Thyroid gland (tissue), 4 donors: Measurements from ENCODE around the gene DNAH17. TPM values are rescaled to one million over a fixed set of nuclear protein-coding genes. Genes with fewer than 3 reads are reported as not detected.

Source experiments
- DNase-seq, 2 donors: peaks; one replicate each; pipeline ENCODE4 v3.0.0-alpha.2; 2019
- H3K27ac ChIP-seq, 3 donors: fragments of 200-600 bp; sonication (generic); 1 replicate in 2 of 3; 2 replicates in 1 of 3; pipeline ENCODE4 v1.5.1; 2016 to 2019; ENCODE audit warnings: mild to moderate bottlenecking in 1 of 3, moderate library complexity in 1 of 3
- H3K27me3 ChIP-seq: fragments of 200-600 bp; sonication (generic); one replicate; pipeline ENCODE4 v1.5.1; 2019
- H3K36me3 ChIP-seq, 2 donors: fragments of 200-600 bp; sonication (generic); one replicate each; pipeline ENCODE4 v1.5.1; 2016 to 2019
- H3K4me1 ChIP-seq, 2 donors: fragments of 200-600 bp; sonication (generic); one replicate each; pipeline ENCODE4 v1.5.1; 2017 to 2019
- H3K4me3 ChIP-seq, 3 donors: fragments of 200-600 bp; sonication (generic); replicated peaks in 1 of 3; 1 replicate in 2 of 3; 2 replicates in 1 of 3; pipeline ENCODE4 v1.5.1; 2016; ENCODE audit warnings: mild to moderate bottlenecking in 1 of 3
- H3K9me3 ChIP-seq: fragments of 200-600 bp; sonication (generic); one replicate; pipeline ENCODE4 v1.5.1; 2017
- POLR2A ChIP-seq, 2 donors: fragments of 450-650 bp; IDR thresholded peaks; one replicate each; pipeline ENCODE4 v1.6.1; 2017; ENCODE audit warnings: antibody characterized with exemption in 2 of 2, mild to moderate bottlenecking in 2 of 2, moderate library complexity in 1 of 2
- WGBS, 2 donors: methylation state at CpG; one replicate each; pipeline ENCODE4 v1.1.5; 2017; 5-methylcytosine and 5-hydroxymethylcytosine counted together
- intact Hi-C: fragments of 100-400 bp; cut with DNase I; formaldehyde crosslinking; loops from one replicate; pipeline ENCODE4 v1.15.1; 2023
- total RNA-seq, 4 donors: library from RNA; depleted of rRNA; stranded (reverse); fragments of >200 nt; gene quantifications; one replicate each; pipeline ENCODE4 v1.2.3, GENCODE V29; 2016
- TF ChIP-seq, protein P1 (sequence below), 6 experiments: fragments of 200-600 bp in 3 of 6; fragments of 450-650 bp in 3 of 6; sonication (generic) in 3 of 6; IDR thresholded peaks; one replicate each; pipeline ENCODE4 v1.5.1; 2016 to 2019; ENCODE audit warnings: antibody characterized with exemption in 6 of 6, mild to moderate bottlenecking in 2 of 6, inconsistent platforms in 1 of 6, moderate library complexity in 1 of 6

The DNAH17 gene
- total RNA-seq, 4 donors from 2014 or later, result 0.21 to 0.67 (median 0.32) TPM

DNA sequence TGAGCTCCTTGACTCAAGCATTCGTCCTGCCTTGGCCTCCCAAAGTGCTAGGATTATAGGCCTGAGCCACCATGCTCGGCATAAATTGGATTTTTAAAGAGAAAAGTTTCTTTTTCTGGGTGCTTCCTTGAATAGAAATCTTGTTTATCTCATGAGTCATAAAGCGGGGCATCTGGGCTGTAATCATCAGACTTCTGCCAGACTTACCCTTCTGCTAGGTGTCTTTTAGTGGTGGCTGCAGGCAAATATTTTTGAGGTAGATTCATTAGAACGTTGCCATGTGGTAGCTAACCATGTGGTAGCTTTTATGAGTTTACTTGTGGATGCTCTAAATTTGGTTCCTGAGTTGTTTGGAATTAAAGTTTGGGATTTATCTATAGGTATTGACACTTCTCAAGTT, 185.4 kb downstream of the DNAH17 start:
- 89 to 95% methylated on average over 4 of the region's 4 CpGs for WGBS, 2 donors
- peaks cover 32 to 59% of the 10 kb centered on the region in 2 donors for H3K4me1 ChIP-seq
- H3K27ac ChIP-seq, result peak overlapping the region in 1 of 3 donors; percentile 24
- TF ChIP-seq, protein P1, sequence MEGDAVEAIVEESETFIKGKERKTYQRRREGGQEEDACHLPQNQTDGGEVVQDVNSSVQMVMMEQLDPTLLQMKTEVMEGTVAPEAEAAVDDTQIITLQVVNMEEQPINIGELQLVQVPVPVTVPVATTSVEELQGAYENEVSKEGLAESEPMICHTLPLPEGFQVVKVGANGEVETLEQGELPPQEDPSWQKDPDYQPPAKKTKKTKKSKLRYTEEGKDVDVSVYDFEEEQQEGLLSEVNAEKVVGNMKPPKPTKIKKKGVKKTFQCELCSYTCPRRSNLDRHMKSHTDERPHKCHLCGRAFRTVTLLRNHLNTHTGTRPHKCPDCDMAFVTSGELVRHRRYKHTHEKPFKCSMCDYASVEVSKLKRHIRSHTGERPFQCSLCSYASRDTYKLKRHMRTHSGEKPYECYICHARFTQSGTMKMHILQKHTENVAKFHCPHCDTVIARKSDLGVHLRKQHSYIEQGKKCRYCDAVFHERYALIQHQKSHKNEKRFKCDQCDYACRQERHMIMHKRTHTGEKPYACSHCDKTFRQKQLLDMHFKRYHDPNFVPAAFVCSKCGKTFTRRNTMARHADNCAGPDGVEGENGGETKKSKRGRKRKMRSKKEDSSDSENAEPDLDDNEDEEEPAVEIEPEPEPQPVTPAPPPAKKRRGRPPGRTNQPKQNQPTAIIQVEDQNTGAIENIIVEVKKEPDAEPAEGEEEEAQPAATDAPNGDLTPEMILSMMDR (IDR thresholded peaks at IDR 0.05), result no peak
- TF ChIP-seq POLR2A (IDR thresholded peaks at IDR 0.05), result no peak
- H3K9me3 ChIP-seq, result no peaks in the 10 kb centered on the region
- intact Hi-C loops, result no loop called here
- H3K4me3 ChIP-seq, result no peak overlapping the region
- no peaks in the 10 kb centered on the region for H3K27me3 ChIP-seq
- DNase-seq, result no peak
- H3K36me3 ChIP-seq, result no peaks in the 10 kb centered on the region

DNA sequence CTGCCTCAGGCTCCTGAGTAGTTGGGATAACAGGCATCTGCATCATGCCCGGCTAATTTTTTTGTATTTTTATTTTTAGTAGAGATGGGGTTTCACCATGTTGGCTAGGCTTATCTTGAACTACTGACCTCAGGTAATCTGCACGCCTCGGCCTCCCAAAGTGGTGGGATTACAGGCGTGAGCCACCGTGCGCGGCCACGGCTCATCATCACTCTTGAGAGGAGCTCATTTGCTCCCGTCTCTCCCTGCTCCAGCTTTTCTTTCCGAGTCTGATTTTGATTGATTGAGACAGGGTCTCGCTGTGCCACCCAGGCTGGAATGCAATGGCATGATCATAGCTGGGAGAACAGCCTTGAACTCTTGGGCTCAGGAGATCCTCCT, 186.2 kb downstream of the DNAH17 start:
- Histone ChIP-seq H3K4me3 (no peak overlapping the region), H3K36me3 (no peaks in the 10 kb centered on the region), H3K27me3 (no peaks in the 10 kb centered on the region), H3K27ac (peak overlapping the region in 1 of 3 donors; percentile 24), H3K9me3 (no peaks in the 10 kb centered on the region), H3K4me1 (peaks cover 37 to 66% of the 10 kb centered on the region in 2 donors)
- no peak for DNase-seq
- TF ChIP-seq POLR2A (IDR thresholded peaks at IDR 0.05), result no peak
- TF ChIP-seq, protein P1 (IDR thresholded peaks at IDR 0.05), result no peak
- 96% methylated on average over 11 of the region's 11 CpGs for WGBS, 2 donors
- intact Hi-C loops, result no loop called here

DNA sequence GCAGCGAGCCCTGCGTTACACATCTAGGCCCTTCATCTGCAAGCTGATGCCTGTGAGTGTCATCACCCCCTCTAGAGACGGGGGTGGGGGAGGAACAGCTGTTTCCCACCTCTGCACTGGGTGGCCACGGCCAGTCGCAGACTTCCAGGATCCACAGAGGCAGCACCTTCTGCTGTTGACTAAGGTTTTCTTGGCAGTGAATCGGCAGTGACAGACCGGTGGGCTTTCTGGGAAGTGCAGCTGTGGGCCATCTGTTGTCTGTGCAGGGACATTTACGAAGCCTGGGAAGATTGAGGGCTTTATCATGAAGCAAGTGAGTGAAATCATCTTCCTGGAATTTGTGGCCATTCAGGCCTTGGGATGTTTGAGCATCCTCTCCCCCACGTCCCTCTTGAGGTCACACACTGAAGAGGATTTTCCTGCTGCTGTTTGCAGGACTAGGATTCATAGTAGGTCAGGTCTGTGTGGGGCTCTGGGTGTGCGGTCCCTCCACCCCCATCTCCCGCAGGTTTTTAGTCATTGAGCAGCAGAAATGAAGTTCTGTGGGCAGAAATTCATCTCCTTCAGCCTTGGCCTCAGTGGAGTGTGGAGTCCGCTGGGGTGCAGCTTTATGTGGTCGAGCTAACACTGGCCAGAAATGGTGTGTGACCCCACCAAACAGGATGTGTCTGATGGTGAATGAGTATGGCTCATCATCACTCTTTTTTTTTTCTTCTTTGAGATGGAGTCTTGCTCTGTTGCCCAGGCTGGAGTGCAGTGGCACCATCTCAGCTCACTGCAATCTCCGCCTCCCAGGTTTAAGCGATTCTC, 186.8 kb downstream of the DNAH17 start:
- intact Hi-C loops, result no loop called here
- H3K4me3 ChIP-seq, result no peak overlapping the region
- H3K9me3 ChIP-seq, result no peaks in the 10 kb centered on the region
- H3K36me3 ChIP-seq, result no peaks in the 10 kb centered on the region
- no peak for DNase-seq
- TF ChIP-seq, protein P1 (IDR thresholded peaks at IDR 0.05), result no peak
- peaks cover 43 to 71% of the 10 kb centered on the region in 2 donors for H3K4me1 ChIP-seq
- peak overlapping the region in 1 of 3 donors; percentile 33 for H3K27ac ChIP-seq
- WGBS, 2 donors, result 77 to 83% methylated on average over 14 to 15 of the region's 15 CpGs
- H3K27me3 ChIP-seq, result no peaks in the 10 kb centered on the region

DNA sequence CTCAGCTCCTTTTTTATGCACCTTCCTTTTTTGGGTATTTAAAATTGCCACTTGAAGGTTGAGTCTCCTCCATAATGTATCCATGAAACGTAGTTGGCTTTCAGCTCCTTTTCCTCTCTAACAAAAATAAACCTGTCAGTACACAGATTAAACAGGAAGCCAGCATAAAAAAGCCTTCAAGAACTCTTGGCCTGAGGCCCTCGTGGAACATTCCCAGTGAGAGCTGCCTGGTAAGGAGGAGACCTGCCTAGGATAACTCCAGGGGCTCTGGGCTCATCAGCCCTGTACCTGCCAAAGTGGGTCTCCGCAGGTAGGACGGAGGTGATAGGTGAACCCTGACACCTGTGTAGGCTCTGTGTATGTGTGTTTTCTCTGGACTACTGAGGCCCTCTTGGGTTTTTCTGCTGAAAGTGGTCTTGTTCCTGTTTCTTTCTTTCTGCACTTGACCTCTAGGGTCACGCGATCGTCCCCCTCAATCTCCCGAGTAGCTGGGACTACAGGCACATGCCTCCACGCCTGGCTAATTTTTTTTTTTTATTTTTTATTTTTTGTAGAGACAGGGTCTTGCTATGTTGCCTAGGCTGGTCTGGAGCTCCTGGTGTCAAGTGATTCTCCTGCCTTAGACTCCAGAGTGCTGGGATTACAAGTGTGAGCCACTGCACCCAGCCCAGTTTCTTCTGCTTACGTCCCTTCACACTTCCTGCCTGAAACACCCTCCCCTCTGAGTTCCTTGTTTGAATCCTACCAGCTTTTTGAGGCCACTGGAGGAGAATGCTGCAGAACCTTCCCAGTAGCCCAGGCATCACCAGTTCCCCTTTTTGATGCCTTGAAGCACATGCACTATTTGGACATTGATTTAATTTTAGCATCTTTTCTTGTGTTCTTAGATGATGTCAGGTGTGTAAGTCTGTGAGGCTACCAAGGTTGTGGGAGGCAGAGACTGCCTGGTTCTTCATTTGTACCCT, 188.9 kb downstream of the DNAH17 start:
- peaks cover 28 to 66% of the 10 kb centered on the region in 2 donors for H3K4me1 ChIP-seq
- no peak for TF ChIP-seq POLR2A (IDR thresholded peaks at IDR 0.05)
- TF ChIP-seq, protein P1 (IDR thresholded peaks at IDR 0.05), result no peak
- peak; percentile 75 to 82 for DNase-seq

More for the DNA sequence above, 188.9 kb downstream of the DNAH17 start:
- Histone ChIP-seq H3K36me3 (no peaks in the 10 kb centered on the region), H3K9me3 (no peaks in the 10 kb centered on the region), H3K27ac (peak overlapping the region; percentile 57 to 84 (median 83)), H3K4me3 (no peak overlapping the region), H3K27me3 (no peaks in the 10 kb centered on the region)
- WGBS, 2 donors, result 33 to 41% methylated on average over 10 of the region's 10 CpGs
- intact Hi-C loops, result no loop called here
